Chondrocyte (in vitro differentiated cells): ENCODE data around the gene F2. TPM values are rescaled to one million over a fixed set of nuclear protein-coding genes. Genes with fewer than 3 reads are reported as not detected.
"Not testable (repeated sequence)": the region's sequence is repeated elsewhere in the genome, so short reads cannot be mapped to it uniquely, and the experiment has no call there.

Source experiments
- DNase-seq: peaks from one replicate; pipeline ENCODE4 v3.0.0; 2021; ENCODE audit warnings: mixed read lengths, low spot score
- H3K27ac Mint-ChIP-seq: one replicate; pipeline ENCODE4 v1.8.0; 2021; ENCODE audit warnings: mild to moderate bottlenecking, moderate library complexity, mixed read lengths; ENCODE audit not compliant: unreplicated experiment
- H3K27me3 Mint-ChIP-seq: 2 replicates; pipeline ENCODE4 v1.8.0; 2021; ENCODE audit warnings: low read depth, mixed read lengths
- H3K36me3 Mint-ChIP-seq: 2 replicates; pipeline ENCODE4 v1.8.0; 2021; ENCODE audit warnings: low read depth, mixed read lengths
- H3K4me1 Mint-ChIP-seq: 2 replicates; pipeline ENCODE4 v1.8.0; 2021; ENCODE audit warnings: low read depth, mild to moderate bottlenecking, mixed read lengths
- H3K4me3 Mint-ChIP-seq: one replicate; pipeline ENCODE4 v1.8.0; 2021; ENCODE audit warnings: mild to moderate bottlenecking, moderate library complexity, mixed read lengths; ENCODE audit not compliant: unreplicated experiment
- H3K9me3 Mint-ChIP-seq: 2 replicates; pipeline ENCODE4 v1.8.0; 2021; ENCODE audit warnings: low read depth, mixed read lengths
- CTCF ChIP-seq: fragments of 200-600 bp; sonication (generic); IDR thresholded peaks from 2 replicates; pipeline ENCODE4 v1.5.0; 2021; ENCODE audit warnings: antibody characterized with exemption, mild to moderate bottlenecking, moderate library complexity
- total RNA-seq: library from RNA; stranded (reverse); gene quantifications from 3 replicates; pipeline ENCODE4 v1.2.1, GENCODE V29; 2021

Gene F2
- total RNA-seq, 1 donor from 2014 or later = 0.25 TPM

GRCh38 chr11:46710821-46711269, 8.2 kb upstream of the F2 start:
- Mint-ChIP-seq H3K27me3 (no peaks in the 10 kb centered on the region), H3K4me1 (peaks cover 48% of the 10 kb centered on the region), H3K27ac (peak overlapping the region; percentile 100), H3K36me3 (peaks cover 10% of the 10 kb centered on the region), H3K4me3 (peak overlapping the region; percentile 44), H3K9me3 (no peaks in the 10 kb centered on the region)
- TF ChIP-seq CTCF = no peak
- DNase-seq = no peak

GRCh38 chr11:46711303-46711702, 7.7 kb upstream of the F2 start:
- TF ChIP-seq CTCF = no peak
- Mint-ChIP-seq H3K27ac (peak overlapping the region; percentile 100), H3K27me3 (no peaks in the 10 kb centered on the region), H3K36me3 (peaks cover 10% of the 10 kb centered on the region), H3K9me3 (no peaks in the 10 kb centered on the region), H3K4me3 (peak overlapping the region; percentile 44), H3K4me1 (peaks cover 52% of the 10 kb centered on the region)
- DNase-seq = no peak

GRCh38 chr11:46712874-46713576, 6.0 kb upstream of the F2 start:
- H3K27ac Mint-ChIP-seq = peak overlapping the region; percentile 73
- no peaks in the 10 kb centered on the region for H3K27me3 Mint-ChIP-seq
- DNase-seq = no peak
- peaks cover 53% of the 10 kb centered on the region for H3K4me1 Mint-ChIP-seq
- no peak for TF ChIP-seq CTCF
- no peak overlapping the region for H3K4me3 Mint-ChIP-seq
- no peaks in the 10 kb centered on the region for H3K9me3 Mint-ChIP-seq
- H3K36me3 Mint-ChIP-seq = no peaks in the 10 kb centered on the region

- not testable (repeated sequence) for DNase-seq, H3K27me3 Mint-ChIP-seq, H3K4me3 Mint-ChIP-seq, H3K27ac Mint-ChIP-seq, H3K36me3 Mint-ChIP-seq, H3K9me3 Mint-ChIP-seq
- peaks cover 38% of the 10 kb centered on the region for H3K4me1 Mint-ChIP-seq
Observed at GRCh38 chr11:46717825-46718154, 1.2 kb upstream of the F2 start.

GRCh38 chr11:46718155-46719019, 626 bp upstream of the F2 start:
- H3K4me3 Mint-ChIP-seq = no peak overlapping the region
- no peak overlapping the region for H3K27ac Mint-ChIP-seq
- no peak for DNase-seq
- no peaks in the 10 kb centered on the region for H3K36me3 Mint-ChIP-seq
- no peak for TF ChIP-seq CTCF
- H3K27me3 Mint-ChIP-seq = no peaks in the 10 kb centered on the region
- no peaks in the 10 kb centered on the region for H3K9me3 Mint-ChIP-seq
- H3K4me1 Mint-ChIP-seq = peaks cover 37% of the 10 kb centered on the region
